ENCODE results near the gene B4GALNT3.

B4GALNT3 gene

DNA sequence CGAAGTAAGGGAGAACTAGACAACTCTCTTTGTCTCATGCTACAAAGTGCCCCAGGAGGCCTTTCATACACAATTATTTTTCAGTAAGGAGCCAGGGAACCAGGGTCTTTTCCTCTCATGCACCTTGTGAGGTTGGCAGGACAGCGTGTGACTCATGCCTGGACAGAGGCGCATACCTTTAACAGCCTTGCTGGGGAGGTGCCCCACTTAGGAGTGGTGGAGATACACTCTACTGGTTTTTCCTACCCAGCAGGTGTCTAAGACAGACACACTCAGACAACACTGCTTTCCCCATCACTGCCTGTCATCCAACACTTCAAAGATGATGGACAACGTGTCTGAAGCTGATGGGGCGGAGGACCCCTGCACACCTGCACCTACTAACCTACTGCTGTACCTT, 49.1 kb downstream of the B4GALNT3 start:
- DNase-seq (ENCODE audit: low read depth in 3 of 3), result no peak

DNA sequence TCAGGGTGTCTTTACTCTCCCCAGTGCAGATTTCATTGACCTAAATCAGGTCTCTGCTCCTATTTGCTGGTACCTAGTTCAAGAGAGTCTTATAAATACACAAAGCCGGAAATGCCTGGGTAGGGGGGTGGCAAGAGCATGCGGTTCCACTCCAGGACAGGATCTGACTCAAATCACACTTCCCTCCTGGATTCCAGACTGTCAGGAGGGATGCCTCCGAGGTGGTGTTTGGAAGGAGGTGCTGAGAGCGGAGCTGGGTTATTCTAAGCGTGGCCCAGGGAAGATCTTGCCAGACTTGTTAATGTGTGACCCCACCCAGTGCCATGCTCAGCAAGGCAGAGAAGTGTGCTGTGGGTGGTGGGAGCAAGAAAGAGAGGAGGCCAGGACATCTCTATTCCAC, 49.8 kb downstream of the B4GALNT3 start:
- no peak for DNase-seq (ENCODE audit: low read depth in 3 of 3)

DNA sequence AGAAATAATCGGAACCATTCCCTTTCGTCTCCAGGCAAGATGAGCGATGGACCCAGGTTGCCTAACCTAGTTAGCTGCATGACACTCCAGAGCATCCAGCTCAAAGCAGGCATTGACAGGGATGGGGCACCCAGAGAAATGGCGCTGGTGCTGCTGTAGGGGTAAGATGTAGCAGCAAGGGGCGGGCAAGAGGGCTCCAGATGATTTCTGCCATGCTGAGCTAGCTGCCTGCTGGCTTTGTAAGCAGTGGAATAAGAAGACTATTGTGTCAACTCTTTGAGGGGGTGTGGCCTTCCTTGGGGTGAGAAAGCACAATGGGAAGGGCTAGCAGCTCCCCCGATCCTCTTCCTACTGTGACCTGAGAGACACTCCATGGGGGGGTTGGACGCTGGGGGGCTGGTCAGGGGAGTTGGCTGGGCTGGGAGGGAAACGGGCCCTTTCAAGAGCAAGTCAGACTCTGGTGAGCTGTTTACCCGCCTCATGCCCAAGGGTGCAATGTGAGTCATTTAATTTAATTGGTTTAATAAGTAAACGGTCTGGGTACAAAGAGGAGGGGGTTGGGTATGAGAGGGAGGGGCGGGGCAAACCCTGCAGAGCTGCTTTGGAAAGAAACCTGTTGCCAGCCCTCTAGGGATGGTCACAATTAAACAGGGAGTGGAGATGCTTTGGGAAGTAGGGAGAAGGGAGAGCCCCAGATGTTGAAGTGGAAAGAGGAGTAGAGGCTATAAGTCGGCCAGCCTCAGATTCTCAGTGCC, 50.5 kb downstream of the B4GALNT3 start:
- DNase-seq (ENCODE audit: low read depth in 3 of 3), result no peak

DNA sequence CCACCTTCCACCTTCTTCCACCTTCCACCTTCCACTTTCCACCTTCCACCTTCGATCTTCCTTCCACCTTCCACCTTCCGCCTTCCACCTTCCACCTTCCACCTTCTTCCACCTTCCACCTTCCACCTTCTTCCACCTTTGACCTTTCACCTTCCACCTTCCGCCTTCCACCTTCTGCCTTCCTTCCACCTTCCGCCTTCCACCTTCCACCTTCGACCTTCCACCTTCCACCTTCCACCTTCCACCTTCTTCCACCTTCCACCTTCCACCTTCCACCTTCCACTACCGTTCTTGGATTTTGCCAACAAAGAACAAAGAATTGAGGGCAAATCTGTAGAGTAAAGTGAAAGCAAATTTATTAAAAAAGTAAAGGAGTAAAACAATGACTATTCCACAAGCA, 53.2 kb downstream of the B4GALNT3 start:
- no peak for DNase-seq (ENCODE audit: low read depth in 3 of 3)

DNA sequence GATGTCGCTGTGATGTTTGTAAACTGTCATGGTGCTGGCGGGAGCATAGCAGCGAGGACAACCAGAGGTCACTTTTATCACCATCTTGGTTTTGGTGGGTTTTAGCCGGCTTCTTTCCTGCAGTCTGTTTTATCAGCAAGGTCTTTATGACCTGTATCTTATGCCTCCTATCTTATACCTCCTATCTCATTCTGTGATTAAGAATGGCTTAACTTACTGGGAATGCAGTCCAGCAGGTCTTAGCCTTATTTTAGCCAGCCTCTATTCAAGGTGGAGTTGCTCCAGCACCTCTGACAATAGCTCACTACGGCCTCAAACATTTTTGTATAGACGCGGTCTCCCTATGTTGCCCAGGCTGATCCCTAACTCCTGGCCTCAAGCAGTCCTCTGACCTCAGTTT, 53.7 kb downstream of the B4GALNT3 start:
- no peak for DNase-seq (ENCODE audit: low read depth in 3 of 3)

DNA sequence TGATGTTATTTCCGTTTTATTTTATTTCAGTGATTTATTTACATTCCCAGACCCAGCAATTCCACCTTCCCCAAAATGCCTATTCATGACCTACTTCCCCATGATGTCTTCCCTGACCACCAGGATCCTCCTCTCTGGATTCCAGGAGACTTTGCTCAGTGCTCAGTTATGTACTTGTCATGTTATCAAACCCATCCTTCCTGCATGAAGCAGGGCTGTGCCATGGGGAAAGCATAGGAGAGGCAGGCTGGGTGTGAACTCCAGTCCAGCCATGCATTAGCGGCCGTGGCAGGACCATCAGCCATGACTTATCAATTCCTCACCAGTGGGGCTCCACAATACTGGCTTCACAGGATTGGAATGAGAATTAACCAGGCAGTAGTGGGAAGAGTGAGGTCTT, 57.8 kb downstream of the B4GALNT3 start:
- DNase-seq (ENCODE audit: low read depth in 3 of 3), result no peak

DNA sequence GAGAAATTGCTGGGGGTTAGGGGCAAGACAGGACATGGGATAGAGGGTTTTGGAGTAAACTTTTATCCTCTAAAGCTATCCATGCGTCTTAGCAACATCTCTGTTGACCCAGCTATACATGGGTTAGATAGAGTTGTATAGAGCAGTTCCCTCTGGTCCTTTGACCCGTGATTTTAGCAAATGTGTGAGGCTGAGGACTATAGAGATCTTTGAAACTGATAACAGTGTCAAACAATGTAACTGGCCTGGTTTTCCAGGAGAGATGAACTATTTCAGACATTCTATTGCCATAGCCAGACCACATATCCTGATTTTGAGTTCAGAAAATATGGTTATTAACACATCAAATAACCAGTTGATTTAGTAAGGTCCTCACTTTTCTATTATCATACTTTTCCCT, 60.4 kb downstream of the B4GALNT3 start:
- DNase-seq (ENCODE audit: low read depth in 3 of 3), result no peak

DNA sequence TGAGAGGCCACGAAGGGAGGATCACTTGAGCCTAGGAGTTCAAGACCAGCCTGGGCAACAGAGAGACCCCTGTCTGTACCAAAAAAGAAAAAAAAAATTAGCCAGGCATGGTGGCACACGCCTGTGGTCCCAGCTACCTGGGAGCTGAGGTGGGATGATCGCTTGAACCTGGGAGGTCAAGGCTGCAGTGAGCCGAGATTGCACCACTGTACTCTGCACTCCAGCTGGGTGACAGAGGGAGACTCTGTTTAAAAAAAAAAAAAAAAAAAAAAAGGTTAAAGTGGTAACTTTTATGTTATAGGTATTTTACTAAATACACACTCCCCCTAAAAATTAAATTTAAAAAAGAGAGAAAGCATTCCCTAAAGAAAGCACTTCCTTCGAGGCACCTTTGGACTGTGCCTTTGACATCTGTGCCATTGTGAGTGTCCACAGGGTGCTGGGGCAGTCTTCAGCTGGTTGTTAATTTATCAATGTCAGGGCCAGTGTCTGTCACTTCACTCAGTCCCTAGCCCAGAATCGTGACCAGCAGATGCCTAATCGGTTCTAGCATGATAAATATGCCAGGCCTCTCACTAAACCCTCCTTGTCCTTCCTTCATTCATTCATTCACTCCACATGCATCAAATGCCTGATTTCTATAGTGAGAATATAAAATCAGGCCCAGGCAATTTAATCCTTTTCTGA, 63.1 kb downstream of the B4GALNT3 start:
- no peak for DNase-seq (ENCODE audit: low read depth in 3 of 3)

DNA sequence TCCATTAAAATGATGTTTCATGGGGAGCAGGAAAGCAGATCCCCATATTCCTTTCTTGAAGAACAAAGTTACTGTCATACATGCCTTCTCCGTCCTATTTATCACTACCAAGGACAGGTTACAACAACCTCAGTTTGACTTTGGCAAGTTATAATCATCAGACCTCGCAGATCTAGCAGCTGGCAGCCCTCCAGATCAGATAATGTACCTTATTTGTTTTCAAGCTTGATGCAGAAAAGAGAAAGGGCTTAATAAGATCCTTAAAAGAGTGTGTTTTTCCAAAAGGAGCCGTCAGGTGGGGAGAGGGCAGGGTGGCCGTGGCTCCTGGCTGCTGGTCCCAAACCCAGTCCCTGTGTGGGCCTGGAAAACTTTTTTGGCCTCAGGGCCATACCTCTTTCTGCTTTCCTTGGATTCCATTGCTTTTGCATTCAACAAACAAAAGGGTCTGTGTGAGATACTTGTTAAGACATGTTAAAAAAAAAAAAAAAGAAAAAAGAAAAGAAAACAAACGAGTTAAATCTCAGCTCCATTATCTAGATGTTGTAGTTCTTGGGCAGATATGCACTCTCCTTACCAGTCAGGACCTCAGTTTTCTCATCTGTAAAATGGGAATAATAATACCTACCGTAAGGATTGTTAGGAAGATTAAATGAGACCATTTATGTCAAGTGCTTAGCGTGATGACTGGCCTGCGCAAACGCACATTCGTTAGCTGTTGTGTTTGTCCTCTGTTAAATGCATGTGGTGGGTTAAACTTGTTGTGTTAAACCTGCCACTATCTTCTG, 64.6 kb downstream of the B4GALNT3 start:
- no peak for DNase-seq (ENCODE audit: low read depth in 3 of 3)

DNA sequence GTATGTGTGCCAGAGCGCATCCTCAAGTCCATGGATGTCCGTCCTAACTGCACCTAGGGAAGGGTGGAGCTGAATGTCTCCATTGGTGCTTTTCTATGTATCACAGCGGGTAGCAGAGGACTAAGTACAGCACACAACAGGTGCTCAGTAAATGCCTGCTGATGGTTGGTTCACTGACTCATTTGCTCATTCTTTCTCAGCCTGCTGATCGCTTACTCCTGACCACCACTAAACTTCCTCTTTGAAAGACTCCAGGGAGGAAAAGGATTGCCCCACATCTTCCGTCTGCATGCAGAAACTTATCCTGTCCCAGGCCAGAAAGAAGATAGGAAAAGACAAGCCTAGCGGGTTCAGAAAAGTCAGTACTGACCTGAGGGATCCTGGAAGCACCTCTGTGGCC, 66.3 kb downstream of the B4GALNT3 start:
- no peak for DNase-seq (ENCODE audit: low read depth in 3 of 3)

DNA sequence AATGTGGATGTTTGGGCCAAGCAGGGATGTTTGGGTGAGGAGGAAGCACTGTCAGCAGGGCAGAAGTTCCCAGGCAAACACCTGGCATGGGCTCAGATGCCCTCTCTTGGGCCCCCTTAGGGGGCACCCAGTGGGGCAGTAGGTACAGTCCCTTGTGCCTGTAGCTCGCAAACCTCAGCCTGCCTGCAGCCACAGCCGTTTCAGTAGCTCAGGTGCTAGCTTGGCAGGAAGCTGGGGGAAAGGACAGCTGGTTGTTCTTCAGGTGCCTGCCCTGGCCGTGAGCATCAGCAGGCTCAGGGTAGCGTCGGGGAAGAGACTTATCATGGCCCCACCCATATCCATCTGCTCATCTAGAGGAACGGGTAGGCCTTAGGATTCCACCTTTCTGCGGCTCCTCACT, 67.5 kb downstream of the B4GALNT3 start:
- no peak for DNase-seq (ENCODE audit: low read depth in 3 of 3)

DNA sequence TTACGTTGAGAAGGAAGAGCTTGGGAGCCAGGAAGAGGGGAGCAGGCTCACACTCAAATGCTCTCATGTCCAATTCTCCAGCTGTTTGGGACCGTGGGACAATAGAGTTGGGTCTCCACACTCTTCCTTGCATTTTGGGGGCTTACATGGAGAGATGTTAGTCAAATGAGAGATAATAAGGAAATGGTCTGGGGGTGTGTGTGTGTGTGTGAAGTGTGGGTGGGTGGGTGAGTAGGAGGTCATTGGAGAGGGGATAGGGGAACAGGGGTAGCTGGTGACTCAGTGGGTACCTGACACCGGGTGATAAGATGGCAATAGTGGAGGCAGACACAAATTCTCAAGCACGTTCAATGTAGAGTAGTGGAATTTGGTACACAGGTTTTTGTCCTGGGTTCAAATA, 68.0 kb downstream of the B4GALNT3 start:
- DNase-seq (ENCODE audit: low read depth in 3 of 3), result no peak

DNA sequence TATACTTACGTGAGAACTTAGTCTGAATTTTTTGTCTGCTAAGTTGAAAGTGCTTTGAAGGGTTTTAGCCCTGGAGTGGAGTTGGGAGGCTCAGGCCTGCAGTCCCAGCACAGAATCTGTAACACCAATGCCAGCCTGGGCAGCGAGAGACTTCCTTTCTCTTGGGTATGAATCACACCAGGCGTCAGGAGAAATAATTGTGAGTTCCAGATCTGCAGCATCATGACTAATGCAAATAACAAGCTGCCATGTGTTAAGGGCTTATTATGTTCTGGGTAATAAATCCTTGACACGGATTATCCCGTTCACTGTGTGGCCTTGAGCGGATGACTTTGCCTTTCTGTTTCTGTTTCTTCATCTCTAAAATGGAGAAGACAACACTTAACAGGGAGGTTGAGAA, 70.6 kb downstream of the B4GALNT3 start:
- DNase-seq (ENCODE audit: low read depth in 3 of 3), result no peak

DNA sequence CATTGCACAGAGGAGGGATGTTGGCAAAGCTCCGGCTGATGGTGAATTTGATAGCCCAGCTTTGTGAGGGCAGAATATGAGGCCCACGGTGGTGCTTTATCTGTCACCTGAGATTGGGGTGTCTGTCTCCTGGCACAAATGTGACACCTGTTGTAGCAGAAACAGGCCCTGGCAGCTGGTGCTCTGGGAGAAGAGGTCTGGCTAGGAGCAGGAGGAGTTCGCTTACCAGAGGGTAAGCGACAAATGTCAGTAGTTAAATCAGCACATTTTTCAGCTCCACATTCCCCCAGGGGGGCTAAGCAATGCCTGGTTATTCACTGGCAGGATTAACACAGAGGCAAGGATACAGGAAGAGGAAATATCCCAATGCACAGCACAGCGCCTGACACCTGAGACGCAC, 71.1 kb downstream of the B4GALNT3 start:
- no peak for DNase-seq (ENCODE audit: low read depth in 3 of 3)

DNA sequence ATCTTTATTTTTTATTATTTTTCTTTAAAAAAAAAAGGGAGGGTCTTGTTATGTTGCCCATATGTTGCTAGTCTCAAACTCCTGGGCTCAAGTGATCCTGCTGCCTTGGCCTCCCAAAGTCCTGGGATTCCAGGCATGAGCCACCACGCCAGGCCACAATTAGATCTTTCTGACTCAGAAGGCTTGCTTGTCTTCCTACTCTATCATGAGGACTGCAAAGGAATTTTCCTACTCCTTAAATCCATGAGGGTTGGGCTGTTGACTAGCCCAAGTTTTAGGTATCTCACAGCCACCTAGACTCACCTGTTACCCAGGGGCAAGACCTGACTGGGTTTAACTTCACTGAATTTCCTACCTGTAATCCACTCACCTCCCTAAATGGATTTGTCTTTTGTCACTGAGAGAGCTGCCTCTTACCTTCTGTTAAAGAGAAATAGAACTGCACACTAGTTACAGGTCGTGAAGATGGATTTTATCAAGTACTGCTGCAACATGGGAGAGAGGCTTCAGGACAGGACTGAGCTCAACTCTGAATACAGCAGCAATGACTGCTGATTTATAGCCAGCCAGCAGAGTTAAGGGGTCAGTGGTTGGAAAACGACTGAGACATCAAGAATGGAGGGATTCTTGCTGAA, 72.3 kb downstream of the B4GALNT3 start:
- no peak for DNase-seq (ENCODE audit: low read depth in 3 of 3)

DNA sequence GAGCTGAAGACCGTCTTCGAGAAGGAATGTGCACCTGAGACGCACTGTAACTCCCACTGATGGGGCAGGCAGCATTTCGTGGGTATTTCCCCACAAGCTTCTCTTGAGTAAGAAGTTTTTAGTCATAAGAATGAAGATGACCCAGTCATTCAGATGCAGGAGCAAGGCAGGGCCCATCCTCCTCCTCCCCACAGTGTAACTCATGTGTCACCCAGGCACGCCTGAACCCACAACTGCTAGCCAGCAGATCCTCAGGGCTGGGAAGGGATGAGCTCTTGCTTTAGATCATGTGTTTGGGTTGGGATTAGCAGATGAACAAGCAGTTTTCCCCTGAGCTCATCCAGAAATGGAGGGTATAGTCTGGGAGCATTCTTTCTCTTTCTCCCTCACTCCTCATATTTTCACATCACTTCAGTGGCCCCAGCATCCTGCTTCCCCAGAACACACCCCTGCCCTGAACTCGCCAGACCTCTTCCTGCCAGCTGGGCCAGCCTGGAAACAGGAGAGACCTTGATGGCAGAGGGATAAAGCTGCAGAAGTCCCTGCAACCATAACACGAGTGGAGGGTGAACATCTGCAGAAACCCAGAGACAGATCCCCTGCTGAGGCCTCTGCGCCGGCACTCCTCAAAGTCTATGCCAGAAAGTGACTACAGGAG, 73.3 kb downstream of the B4GALNT3 start:
- DNase-seq (ENCODE audit: low read depth in 3 of 3), result no peak

DNA sequence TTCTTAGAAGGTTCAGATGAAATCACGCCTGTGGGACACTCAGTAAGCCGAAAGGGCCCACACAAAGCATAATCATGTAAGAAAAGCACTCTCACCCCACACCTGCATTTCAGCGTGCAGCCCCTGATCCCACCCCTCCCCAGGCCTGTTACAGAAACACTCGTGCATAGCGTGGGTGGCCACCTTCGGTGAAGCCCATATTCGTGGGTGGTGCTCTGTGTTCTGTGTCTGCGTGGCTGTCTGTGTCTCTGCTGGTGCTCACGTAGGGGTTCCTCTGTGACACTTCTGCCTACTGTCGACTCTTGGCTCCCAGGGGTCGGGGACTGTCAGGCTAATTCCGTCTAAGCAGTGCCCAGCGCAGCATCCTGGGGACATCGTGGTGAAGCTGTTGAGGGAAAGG, 74.0 kb downstream of the B4GALNT3 start:
- no peak for DNase-seq (ENCODE audit: low read depth in 3 of 3)

DNA sequence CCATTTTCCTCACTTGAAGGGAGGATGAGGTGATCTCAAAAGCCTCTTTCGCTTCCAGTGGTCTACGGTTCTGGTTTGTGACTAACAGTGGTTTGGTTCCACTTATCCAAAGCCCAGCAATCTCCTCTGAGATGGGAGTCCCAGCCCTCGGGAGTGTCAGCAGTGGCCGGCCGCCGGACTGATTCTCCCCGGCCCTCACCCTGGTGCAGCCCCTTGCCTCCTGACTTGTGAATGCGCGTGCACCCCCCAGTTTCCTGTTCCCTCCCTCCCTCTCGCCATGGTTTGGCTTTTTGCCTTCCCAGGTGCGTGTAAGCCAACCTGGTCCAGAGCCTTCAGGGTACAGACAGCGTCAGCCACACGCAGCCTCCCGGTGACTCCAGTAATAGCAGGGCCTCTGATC, 74.5 kb downstream of the B4GALNT3 start:
- no peak for DNase-seq (ENCODE audit: low read depth in 3 of 3)

DNA sequence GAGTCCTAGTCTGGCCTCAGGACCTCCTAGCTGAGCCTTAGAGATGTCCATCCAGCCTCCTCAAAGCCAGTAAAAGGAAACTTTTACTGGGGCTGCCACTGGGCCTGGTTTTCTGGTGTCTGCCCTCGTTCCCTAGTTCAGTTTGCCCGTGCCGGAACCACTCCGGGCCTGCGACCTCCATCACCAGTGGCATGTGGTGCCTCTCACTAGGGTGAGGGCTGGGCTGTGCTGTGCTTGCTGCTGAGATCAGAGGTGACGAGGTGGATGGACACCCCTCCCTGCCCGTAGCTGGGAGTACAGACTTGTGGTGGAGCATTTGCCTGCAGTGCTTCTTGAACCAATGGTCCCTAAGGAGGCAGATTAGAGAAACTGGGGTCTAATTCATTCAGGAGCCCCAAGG, 75.7 kb downstream of the B4GALNT3 start:
- DNase-seq (ENCODE audit: low read depth in 3 of 3), result no peak

DNA sequence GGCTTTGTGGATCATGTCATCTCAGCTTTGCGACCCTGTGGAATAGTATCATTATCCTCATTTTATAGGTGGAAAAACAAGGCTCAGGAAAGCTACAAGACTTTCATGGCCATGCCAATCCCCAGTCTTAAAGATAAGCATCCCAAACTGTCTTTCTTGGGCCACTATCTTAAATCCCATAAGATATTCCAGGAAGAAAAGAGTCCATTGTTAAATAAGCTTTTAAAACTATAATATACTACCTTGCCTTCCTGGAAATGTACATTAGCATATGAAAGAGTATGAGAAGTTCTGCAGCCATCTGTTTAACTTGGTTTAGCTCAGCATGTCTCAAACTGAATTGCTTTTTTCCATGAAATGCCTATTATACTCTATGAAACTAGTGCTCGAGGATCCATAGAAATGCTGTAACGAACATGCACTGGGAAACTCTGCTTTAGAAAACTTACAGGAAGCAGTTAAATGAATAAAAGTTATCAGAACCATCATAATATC, 77.1 kb downstream of the B4GALNT3 start:
- DNase-seq (ENCODE audit: low read depth in 3 of 3), result no peak

DNA sequence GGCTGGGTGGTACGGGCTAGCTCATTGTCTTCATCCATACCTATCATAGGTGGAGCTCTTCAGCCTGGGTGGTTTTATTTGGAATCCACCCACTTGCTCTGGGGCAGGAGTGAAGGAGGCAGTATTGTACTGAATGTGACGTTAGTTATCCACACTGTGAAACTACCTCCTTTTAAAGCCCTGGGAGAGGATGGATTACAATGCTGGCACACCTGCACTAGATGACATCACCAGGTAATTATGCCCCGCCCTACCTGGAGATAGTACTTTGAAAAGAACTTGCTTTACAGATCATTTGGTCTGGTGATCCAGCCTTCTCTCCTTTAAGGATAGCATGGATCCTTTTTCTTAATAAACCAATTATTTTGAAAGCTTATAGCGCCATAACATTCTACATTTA, 78.0 kb downstream of the B4GALNT3 start:
- no peak for DNase-seq (ENCODE audit: low read depth in 3 of 3)

Measured in stimulated activated CD4-positive, alpha-beta T cell treated with anti-CD3 and anti-CD28 coated beads, TNF-alpha, amount 100 ng/mL, for 48 hours (primary cell).